GM13976 (cell line): ENCODE measurements around the gene WNT7B.

Source experiments
- DNase-seq: peaks from one replicate; pipeline ENCODE4 v3.0.0; 2012; ENCODE audit warnings: low spot score
- in situ Hi-C: fragments of 300-500 bp; cut with MboI; formaldehyde crosslinking; loops from one replicate; pipeline ENCODE4 v1.12.0; 2022; ENCODE audit warnings: low sequenced_read_pairs, mixed read lengths, inconsistent platforms; ENCODE audit not compliant: unreplicated experiment
- TF ChIP-seq, protein P1 (sequence below): IDR thresholded peaks from 2 replicates; pipeline ENCODE4 v1.5.1; 2012; ENCODE audit warnings: borderline replicate concordance, mild to moderate bottlenecking; ENCODE audit not compliant: insufficient read depth; ENCODE audit errors: extremely low read depth, missing control alignments, control extremely low read depth

Gene WNT7B

GRCh38 chr22:45903355-45904135, 73.4 kb downstream of the WNT7B start:
- in situ Hi-C loops: no loop called here
- TF ChIP-seq, protein P1, sequence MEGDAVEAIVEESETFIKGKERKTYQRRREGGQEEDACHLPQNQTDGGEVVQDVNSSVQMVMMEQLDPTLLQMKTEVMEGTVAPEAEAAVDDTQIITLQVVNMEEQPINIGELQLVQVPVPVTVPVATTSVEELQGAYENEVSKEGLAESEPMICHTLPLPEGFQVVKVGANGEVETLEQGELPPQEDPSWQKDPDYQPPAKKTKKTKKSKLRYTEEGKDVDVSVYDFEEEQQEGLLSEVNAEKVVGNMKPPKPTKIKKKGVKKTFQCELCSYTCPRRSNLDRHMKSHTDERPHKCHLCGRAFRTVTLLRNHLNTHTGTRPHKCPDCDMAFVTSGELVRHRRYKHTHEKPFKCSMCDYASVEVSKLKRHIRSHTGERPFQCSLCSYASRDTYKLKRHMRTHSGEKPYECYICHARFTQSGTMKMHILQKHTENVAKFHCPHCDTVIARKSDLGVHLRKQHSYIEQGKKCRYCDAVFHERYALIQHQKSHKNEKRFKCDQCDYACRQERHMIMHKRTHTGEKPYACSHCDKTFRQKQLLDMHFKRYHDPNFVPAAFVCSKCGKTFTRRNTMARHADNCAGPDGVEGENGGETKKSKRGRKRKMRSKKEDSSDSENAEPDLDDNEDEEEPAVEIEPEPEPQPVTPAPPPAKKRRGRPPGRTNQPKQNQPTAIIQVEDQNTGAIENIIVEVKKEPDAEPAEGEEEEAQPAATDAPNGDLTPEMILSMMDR: no peak
- DNase-seq: no peak

GRCh38 chr22:45897736-45898135, 79.2 kb downstream of the WNT7B start:
- DNase-seq: no peak
- TF ChIP-seq, protein P1: no peak
- in situ Hi-C loops: no loop called here

GRCh38 chr22:45896964-45897538, 79.9 kb downstream of the WNT7B start:
- in situ Hi-C loops: no loop called here
- TF ChIP-seq, protein P1: no peak
- DNase-seq: no peak

DNA sequence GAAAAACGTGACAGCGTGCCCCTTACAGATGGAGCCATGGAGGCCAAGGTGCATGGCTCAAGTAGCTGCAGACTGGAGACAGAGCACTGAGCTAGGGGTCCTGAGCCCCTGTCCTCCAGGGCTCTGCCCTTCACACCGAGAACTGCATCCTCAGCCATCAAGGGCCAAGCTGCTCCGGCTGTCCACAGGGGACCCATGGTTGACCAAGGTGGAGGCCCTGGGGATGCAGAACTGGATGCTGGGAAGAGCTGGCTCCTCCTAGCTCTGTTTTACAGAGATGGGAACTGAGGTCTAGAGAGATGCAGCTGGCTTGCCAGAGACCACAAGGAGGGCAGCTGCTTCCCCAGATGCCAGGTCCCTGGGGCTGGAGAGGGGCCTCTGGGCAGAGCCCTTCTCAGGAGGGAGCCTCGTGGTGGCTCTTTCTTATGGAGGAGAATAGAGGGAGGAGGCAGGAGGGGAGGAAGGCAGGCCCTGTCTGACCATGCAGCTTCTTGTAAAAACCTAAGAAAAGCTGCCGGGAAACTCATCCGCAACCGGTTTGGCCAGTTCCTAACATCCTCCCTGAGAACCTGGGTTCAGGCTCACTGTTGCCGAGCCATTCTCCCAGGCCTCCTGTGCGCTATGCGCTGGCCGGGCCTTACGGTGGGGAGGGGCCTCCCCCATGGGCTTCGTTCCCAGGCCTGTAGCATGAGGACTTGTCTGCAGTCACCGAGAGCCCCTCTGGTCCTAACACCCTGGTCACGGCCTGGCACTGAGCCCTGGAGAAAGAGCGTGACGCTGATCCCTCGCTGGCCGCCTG, 80.6 kb downstream of the WNT7B start:
- no peak for DNase-seq
- in situ Hi-C loops: no loop called here
- TF ChIP-seq, protein P1: no peak

DNA sequence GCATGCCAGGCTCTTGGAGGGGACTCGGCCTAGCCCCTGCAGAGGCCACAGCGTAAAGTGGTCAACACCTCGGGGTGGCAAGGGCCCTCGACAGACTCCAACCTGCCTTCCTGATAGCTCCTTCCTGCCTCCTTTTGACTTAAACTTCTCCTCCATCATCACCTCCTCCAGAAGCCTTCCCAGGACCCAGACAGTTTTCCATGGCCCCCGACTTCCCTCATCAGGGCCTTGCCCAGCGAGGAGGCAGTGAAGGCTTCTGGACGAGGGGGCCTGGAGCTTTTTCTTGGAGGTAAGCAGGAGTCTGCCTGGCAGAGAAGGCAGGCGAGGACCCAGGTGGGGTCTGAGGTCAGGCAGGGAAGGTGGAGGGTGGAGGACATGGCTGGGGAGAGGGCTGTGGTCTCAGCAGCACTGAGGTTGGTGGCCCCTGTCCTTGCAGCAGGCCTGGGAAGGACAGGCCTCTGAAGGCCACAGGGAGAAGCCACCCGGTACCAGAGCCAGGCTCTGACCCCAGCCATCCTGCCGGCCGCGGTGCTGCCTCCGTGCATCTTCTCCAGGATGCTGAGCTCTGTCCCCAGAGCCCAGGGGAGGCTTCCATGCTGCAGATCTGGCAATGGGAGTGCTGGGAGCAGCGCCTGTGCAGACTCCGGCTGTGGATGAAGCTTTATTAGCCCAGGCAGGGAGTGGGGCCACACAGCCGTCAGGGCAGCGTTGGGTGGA, 81.4 kb downstream of the WNT7B start:
- TF ChIP-seq, protein P1: no peak
- DNase-seq: no peak
- in situ Hi-C loops: no loop called here

DNA sequence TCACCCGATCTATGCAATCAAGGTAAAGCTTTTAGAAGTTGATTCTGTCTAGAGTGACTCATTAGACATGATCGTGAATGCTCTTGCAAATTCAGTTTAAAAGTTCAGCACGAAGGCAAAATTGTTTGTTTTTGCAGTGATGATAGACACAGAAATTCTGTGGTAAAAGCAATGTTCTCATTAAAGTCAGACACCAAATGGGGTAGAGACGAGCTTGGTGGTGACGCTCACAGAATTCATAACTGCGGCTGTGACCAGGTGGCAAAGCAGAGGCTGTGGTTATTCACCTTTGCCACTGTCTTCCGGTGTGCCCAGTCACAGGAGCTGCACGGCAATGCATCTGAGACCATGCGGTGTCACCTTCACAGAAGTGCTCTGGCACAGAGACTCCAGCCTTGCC, 83.4 kb downstream of the WNT7B start:
- TF ChIP-seq, protein P1: no peak
- in situ Hi-C loops: no loop called here
- no peak for DNase-seq
